ENCODE results near the gene GLYATL2. TPM values are rescaled to one million over a fixed set of nuclear protein-coding genes. Genes with fewer than 3 reads are reported as not detected.

Gene GLYATL2
- total and polyA plus RNA-seq, 2 of the 8 experiments (the other 6 are each of a cell fraction or from before 2014, with no cell fraction given): 0.39 to 0.69 TPM

- Histone ChIP-seq H3K4ac (replicated peaks; ENCODE audit: insufficient read length, low read depth, low read length) (no peak overlapping the region), H2BK120ac (replicated peaks; ENCODE audit: low read depth, low read length) (no peak overlapping the region), H2AFZ (ENCODE audit: low read length) (no peak overlapping the region), H3K79me2 (ENCODE audit: control insufficient read depth in 1 of 2, insufficient read depth in 2 of 2, low read length in 2 of 2) (no peaks in the 10 kb centered on the region), H3K56ac (replicated peaks; ENCODE audit: insufficient read length, low read depth, low read length) (no peak overlapping the region), H2BK12ac (ENCODE audit: low read depth, low read length) (no peak overlapping the region), H3K23ac (ENCODE audit: insufficient read length) (no peak overlapping the region), H2BK15ac (ENCODE audit: low read length) (no peak overlapping the region), H3K27me3 (replicated peaks in 1 of 4; ENCODE audit: control insufficient read depth in 3 of 4, extremely low read depth in 1 of 4, insufficient read depth in 3 of 4, low read length in 3 of 4) (no peaks in the 10 kb centered on the region), H3K4me3 (ENCODE audit: extremely low read depth in 1 of 4, insufficient read depth in 2 of 4, low read depth in 3 of 4, low read length in 4 of 4) (no peak overlapping the region), H3K36me3 (ENCODE audit: control insufficient read depth in 2 of 4, insufficient read depth in 4 of 4, low read length in 3 of 4) (no peaks in the 10 kb centered on the region), H3K4me2 (ENCODE audit: insufficient read depth in 1 of 2, low read depth in 2 of 2, low read length in 2 of 2) (no peak overlapping the region), H3K18ac (ENCODE audit: extremely low read depth, low read length) (no peak overlapping the region), H3K23me2 (ENCODE audit: low read depth, low read length) (no peaks in the 10 kb centered on the region), H3K79me1 (ENCODE audit: low read depth, low read length) (no peaks in the 10 kb centered on the region), H2BK5ac (ENCODE audit: low read depth, low read length) (no peak overlapping the region), H3K4me1 (replicated peaks in 1 of 4; ENCODE audit: control insufficient read depth in 3 of 4, insufficient read depth in 4 of 4, low read length in 3 of 4) (no peaks in the 10 kb centered on the region), H4K5ac (ENCODE audit: insufficient read length, low read depth, low read length) (no peak overlapping the region), H3K9me3 (ENCODE audit: insufficient read depth in 2 of 2, low read depth in 1 of 2, low read length in 1 of 2) (peaks cover 13 to 29% of the 10 kb centered on the region in 2 experiments; a peak in 3 of 4 replicates), H4K20me1 (replicated peaks in 1 of 2; ENCODE audit: control insufficient read depth in 1 of 2, insufficient read depth in 2 of 2, low read length in 2 of 2) (no peaks in the 10 kb centered on the region), H4K8ac (ENCODE audit: extremely low read depth, insufficient read depth, low read length) (no peak overlapping the region), H3K9ac (replicated peaks in 1 of 4; ENCODE audit: extremely low read depth in 1 of 4, low read depth in 3 of 4, low read length in 3 of 4) (no peak overlapping the region), H3K14ac (ENCODE audit: insufficient read length) (no peak overlapping the region), H3K27ac (ENCODE audit: low read depth, low read length) (no peak overlapping the region), H2AK5ac (ENCODE audit: low read depth, low read length) (no peak overlapping the region), H2BK20ac (ENCODE audit: low read length) (no peak overlapping the region), H4K91ac (replicated peaks; ENCODE audit: insufficient read length, low read length) (no peak overlapping the region)
- CTCF ChIA-PET (ENCODE audit: partially characterized antibody): interaction anchor here (1.2 kb wide), 1 partner anchor 216 kb away, joined by 3 read pairs; no protein-coding TSS in a partner anchor
- DNase-seq (ENCODE audit: low read depth in 1 of 2, low spot score in 2 of 2) (no peak), FAIRE-seq (no peak)
- TF ChIP-seq GTF2F1 (IDR thresholded peaks at IDR 0.05; ENCODE audit: borderline replicate concordance, low read depth, low read length): no peak
- no peak for TF ChIP-seq BCL11A (IDR thresholded peaks at IDR 0.05; ENCODE audit: low read depth in 2 of 2, low read length in 2 of 2)
- TF ChIP-seq EZH2 (IDR thresholded peaks at IDR 0.05; ENCODE audit: low read depth, low read length, severe bottlenecking): no peak
- TF ChIP-seq JUN (IDR thresholded peaks at IDR 0.05; ENCODE audit: low read depth, low read length): no peak
- TF ChIP-seq NRF1 (IDR thresholded peaks at IDR 0.05; ENCODE audit: low read depth, low read length): no peak
- WGBS, 2 experiments (ENCODE audit: extremely low coverage in 1 of 2, insufficient coverage in 1 of 2, insufficient read length in 1 of 2, insufficient replicate concordance in 2 of 2, low coverage in 1 of 2, low lambda C conversion rate in 2 of 2, missing lambda C conversion rate in 1 of 2): 74% methylated on average over 3 of the region's 3 CpGs; no CpG with 5 or more reads in 1 of the 2 experiments
- POLR2A ChIA-PET (ENCODE audit: partially characterized antibody): no interaction called here
These were observed 882 bp upstream of the GLYATL2 start for GRCh38 chr11:58845386-58845785.
